ENCODE data around the gene PKMYT1. TPM values are rescaled to one million over a fixed set of nuclear protein-coding genes. Genes with fewer than 3 reads are reported as not detected.

Gene PKMYT1
- total RNA-seq, 6 experiments from 2014 or later: 0.68 to 6.5 (median 1.7) TPM

- WGBS (ENCODE audit: insufficient coverage, low coverage, low lambda C conversion rate, missing lambda C conversion rate): no CpG with 5 or more reads among the region's 9 CpGs
These were observed 5.2 kb upstream of the PKMYT1 start for GRCh38 chr16:2985462-2985861.

GRCh38 chr16:2983706-2984136, 3.5 kb upstream of the PKMYT1 start:
- no peaks in the 10 kb centered on the region for H3K27me3 ChIP-seq
- DNase-seq (peak; percentile 72 to 79 (median 77)), ATAC-seq (peak; percentile 62 to 74 (median 68))
- WGBS (ENCODE audit: insufficient coverage, low coverage, low lambda C conversion rate, missing lambda C conversion rate): 16% methylated on average over 21 of the region's 42 CpGs
- H3K27ac ChIP-seq: no peak overlapping the region
- H3K9me3 ChIP-seq: no peaks in the 10 kb centered on the region
- TF ChIP-seq, protein P1, sequence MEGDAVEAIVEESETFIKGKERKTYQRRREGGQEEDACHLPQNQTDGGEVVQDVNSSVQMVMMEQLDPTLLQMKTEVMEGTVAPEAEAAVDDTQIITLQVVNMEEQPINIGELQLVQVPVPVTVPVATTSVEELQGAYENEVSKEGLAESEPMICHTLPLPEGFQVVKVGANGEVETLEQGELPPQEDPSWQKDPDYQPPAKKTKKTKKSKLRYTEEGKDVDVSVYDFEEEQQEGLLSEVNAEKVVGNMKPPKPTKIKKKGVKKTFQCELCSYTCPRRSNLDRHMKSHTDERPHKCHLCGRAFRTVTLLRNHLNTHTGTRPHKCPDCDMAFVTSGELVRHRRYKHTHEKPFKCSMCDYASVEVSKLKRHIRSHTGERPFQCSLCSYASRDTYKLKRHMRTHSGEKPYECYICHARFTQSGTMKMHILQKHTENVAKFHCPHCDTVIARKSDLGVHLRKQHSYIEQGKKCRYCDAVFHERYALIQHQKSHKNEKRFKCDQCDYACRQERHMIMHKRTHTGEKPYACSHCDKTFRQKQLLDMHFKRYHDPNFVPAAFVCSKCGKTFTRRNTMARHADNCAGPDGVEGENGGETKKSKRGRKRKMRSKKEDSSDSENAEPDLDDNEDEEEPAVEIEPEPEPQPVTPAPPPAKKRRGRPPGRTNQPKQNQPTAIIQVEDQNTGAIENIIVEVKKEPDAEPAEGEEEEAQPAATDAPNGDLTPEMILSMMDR (IDR thresholded peaks at IDR 0.05): peak; percentile 84 to 98 (median 94)
- no peak for TF ChIP-seq POLR2A (IDR thresholded peaks at IDR 0.05)
- no peak overlapping the region for H3K4me3 ChIP-seq
- intact Hi-C loops (cut with DNase I): no loop called here
- H3K4me1 ChIP-seq: peaks cover 0 to 31% (median 5%) of the 10 kb centered on the region in 4 donors
- no peaks in the 10 kb centered on the region for H3K36me3 ChIP-seq

More at GRCh38 chr16:2985462-2985861, 5.2 kb upstream of the PKMYT1 start:
- peak in 2 of 3 donors; percentile 57 to 62 for DNase-seq
- intact Hi-C loops (cut with DNase I): no loop called here
- TF ChIP-seq, protein P1 (IDR thresholded peaks at IDR 0.05): no peak
- TF ChIP-seq POLR2A (IDR thresholded peaks at IDR 0.05): no peak
- no peaks in the 10 kb centered on the region for H3K36me3 ChIP-seq
- H3K27me3 ChIP-seq: no peaks in the 10 kb centered on the region
- peaks cover 0 to 25% (median 5%) of the 10 kb centered on the region in 4 donors for H3K4me1 ChIP-seq
- H3K27ac ChIP-seq: no peak overlapping the region
- H3K9me3 ChIP-seq: no peaks in the 10 kb centered on the region
- H3K4me3 ChIP-seq: no peak overlapping the region
- ATAC-seq: peak in 2 of 4 donors; percentile 26 to 27

GRCh38 chr16:2982402-2982801, 2.2 kb upstream of the PKMYT1 start:
- H3K27me3 ChIP-seq: no peaks in the 10 kb centered on the region
- no peaks in the 10 kb centered on the region for H3K9me3 ChIP-seq
- TF ChIP-seq POLR2A (IDR thresholded peaks at IDR 0.05): no peak
- TF ChIP-seq, protein P1 (IDR thresholded peaks at IDR 0.05): no peak
- H3K36me3 ChIP-seq: no peaks in the 10 kb centered on the region
- intact Hi-C loops (cut with DNase I): no loop called here
- no peak for ATAC-seq
- peaks cover 0 to 34% (median 7%) of the 10 kb centered on the region in 4 donors for H3K4me1 ChIP-seq
- H3K4me3 ChIP-seq: no peak overlapping the region
- DNase-seq: no peak
- no peak overlapping the region for H3K27ac ChIP-seq
- 77% methylated on average over 5 of the region's 5 CpGs for WGBS (ENCODE audit: insufficient coverage, low coverage, low lambda C conversion rate, missing lambda C conversion rate)

- no peak for ATAC-seq
- no peak for TF ChIP-seq POLR2A (IDR thresholded peaks at IDR 0.05)
- H3K36me3 ChIP-seq: no peaks in the 10 kb centered on the region
- intact Hi-C loops (cut with DNase I): no loop called here
- H3K4me3 ChIP-seq: no peak overlapping the region
- no peaks in the 10 kb centered on the region for H3K27me3 ChIP-seq
- no peak for DNase-seq
- WGBS (ENCODE audit: insufficient coverage, low coverage, low lambda C conversion rate, missing lambda C conversion rate): 70% methylated on average over 4 of the region's 4 CpGs
- H3K9me3 ChIP-seq: no peaks in the 10 kb centered on the region
- no peak overlapping the region for H3K27ac ChIP-seq
- peaks cover 0 to 39% (median 10%) of the 10 kb centered on the region in 4 donors for H3K4me1 ChIP-seq
These were observed 1.6 kb upstream of the PKMYT1 start for GRCh38 chr16:2981899-2982250.

GRCh38 chr16:2981177-2981898, 1.1 kb upstream of the PKMYT1 start:
- intact Hi-C loops (cut with DNase I): no loop called here
- no peak for ATAC-seq
- WGBS (ENCODE audit: insufficient coverage, low coverage, low lambda C conversion rate, missing lambda C conversion rate): 59% methylated on average over 31 of the region's 33 CpGs
- Histone ChIP-seq H3K36me3 (no peaks in the 10 kb centered on the region), H3K4me3 (no peak overlapping the region), H3K4me1 (peaks cover 0 to 41% (median 10%) of the 10 kb centered on the region in 4 donors), H3K27ac (no peak overlapping the region), H3K9me3 (no peaks in the 10 kb centered on the region), H3K27me3 (no peaks in the 10 kb centered on the region)
- no peak for DNase-seq
- TF ChIP-seq, protein P1 (IDR thresholded peaks at IDR 0.05): no peak
- no peak for TF ChIP-seq POLR2A (IDR thresholded peaks at IDR 0.05)

Data from right lobe of liver (tissue), 6 donors.